Activated CD8-positive, alpha-beta T cell treated with anti-CD3 and anti-CD28 coated beads, Interleukin-2, amount 10 ng/mL, durations not matched to agents 7 days and 5 days (primary cell): ENCODE measurements around the gene FLT4. TPM values are rescaled to one million over a fixed set of nuclear protein-coding genes. Genes with fewer than 3 reads are reported as not detected.
A peak's percentile ranks its signal among the peaks of the same experiment; 100 is the strongest.

Experiments used
- ATAC-seq: fragments of 150-1000 bp; cut with Tn5 transposase; one replicate; pipeline ENCODE4 v1.10.0; 2021; ENCODE audit warnings: moderate library complexity
- CTCF ChIA-PET: fragments of 350-600 bp; sonication (Branson Sonifier 250); formaldehyde crosslinking; loops from one replicate; lab custom pipeline; 2021; ENCODE audit warnings: antibody characterized with exemption; lab: Charles Lee
- POLR2A ChIA-PET: fragments of 350-600 bp; sonication (Branson Sonifier 250); formaldehyde crosslinking; loops from one replicate; lab custom pipeline; 2021; ENCODE audit warnings: antibody characterized with exemption; lab: Charles Lee
- DNase-seq: peaks from one replicate; pipeline ENCODE4 v3.0.0-alpha.2; 2020
- H3K27ac Mint-ChIP-seq: one replicate; pipeline ENCODE4 v1.8.0; 2021; ENCODE audit warnings: mild to moderate bottlenecking, mixed read lengths
- H3K27me3 Mint-ChIP-seq: one replicate; pipeline ENCODE4 v1.8.0; 2021; ENCODE audit warnings: low read depth, mixed read lengths
- H3K36me3 Mint-ChIP-seq: one replicate; pipeline ENCODE4 v1.8.0; 2021; ENCODE audit warnings: low read depth, mixed read lengths
- H3K4me1 Mint-ChIP-seq: one replicate; pipeline ENCODE4 v1.8.0; 2021; ENCODE audit warnings: low read depth, mixed read lengths
- H3K4me3 Mint-ChIP-seq: one replicate; pipeline ENCODE4 v1.8.0; 2021; ENCODE audit warnings: mild to moderate bottlenecking, mixed read lengths
- H3K9me3 Mint-ChIP-seq: one replicate; pipeline ENCODE4 v1.8.0; 2022; ENCODE audit warnings: mixed read lengths; ENCODE audit not compliant: insufficient read depth
- total RNA-seq, 2 experiments: library from RNA; stranded (reverse); gene quantifications; one replicate each; pipeline ENCODE4 v1.2.3, GENCODE V29; 2021

FLT4 gene
- total RNA-seq, 2 experiments from 2014 or later = 0.90 to 1.6 TPM

DNA sequence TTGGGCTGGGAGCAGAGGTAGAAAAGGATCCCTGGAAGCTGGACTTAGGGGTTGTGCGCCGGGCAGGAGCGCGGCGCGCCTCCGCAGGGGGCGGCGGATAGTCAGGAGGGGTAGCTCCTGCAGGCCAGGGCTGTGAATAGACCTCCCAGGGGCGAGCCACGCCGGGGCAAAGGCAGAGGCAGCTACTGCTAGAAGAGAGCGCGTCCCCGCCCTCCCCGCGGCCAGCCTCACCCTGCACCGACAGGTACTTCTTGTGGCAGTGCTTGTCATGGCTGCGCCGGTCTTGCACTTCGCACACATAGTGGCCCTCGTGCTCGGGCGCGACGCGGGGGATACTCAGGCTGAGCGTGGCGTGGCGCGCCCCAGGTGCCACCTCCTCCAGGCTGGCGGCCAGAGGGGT, 28.1 kb downstream of the FLT4 start:
- Mint-ChIP-seq H3K4me1 (peaks cover 20% of the 10 kb centered on the region), H3K27me3 (peaks cover 2% of the 10 kb centered on the region), H3K27ac (no peak overlapping the region), H3K4me3 (no peak overlapping the region), H3K36me3 (no peaks in the 10 kb centered on the region), H3K9me3 (no peaks in the 10 kb centered on the region)
- ATAC-seq (no peak), DNase-seq (no peak)
- ChIA-PET POLR2A (no interaction called here), CTCF (no interaction called here)

DNA sequence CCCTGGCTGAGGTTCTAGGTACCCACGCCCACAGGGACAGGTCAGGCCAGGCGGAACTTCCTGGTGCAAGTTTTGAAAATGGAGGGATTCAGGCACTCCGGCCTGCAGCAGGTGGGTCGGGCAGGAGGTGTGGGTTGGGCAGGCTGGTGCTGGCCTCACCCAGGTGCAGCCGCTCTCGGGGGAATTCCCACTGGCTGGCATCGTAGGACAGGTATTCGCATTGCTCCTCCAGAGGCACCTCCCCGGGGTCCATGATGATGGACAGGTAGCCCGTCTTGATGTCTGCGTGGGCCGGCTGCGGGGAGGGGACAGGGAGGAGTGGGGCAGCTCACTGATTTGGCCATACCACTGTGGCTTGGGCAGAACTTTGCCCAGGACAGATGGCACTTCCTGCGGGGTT, 29.4 kb downstream of the FLT4 start:
- ATAC-seq = no peak
- H3K36me3 Mint-ChIP-seq = no peaks in the 10 kb centered on the region
- H3K27ac Mint-ChIP-seq = no peak overlapping the region
- H3K9me3 Mint-ChIP-seq = no peaks in the 10 kb centered on the region
- no peak for DNase-seq
- H3K4me3 Mint-ChIP-seq = no peak overlapping the region
- ChIA-PET CTCF (interaction anchor here (0.6 to 1.9 kb wide), 3 partner anchors 46 to 99 kb away, joined by 3 to 9 read pairs (median 4); no protein-coding TSS in a partner anchor), POLR2A (no interaction called here)
- peaks cover 20% of the 10 kb centered on the region for H3K4me1 Mint-ChIP-seq
- peaks cover 2% of the 10 kb centered on the region for H3K27me3 Mint-ChIP-seq

DNA sequence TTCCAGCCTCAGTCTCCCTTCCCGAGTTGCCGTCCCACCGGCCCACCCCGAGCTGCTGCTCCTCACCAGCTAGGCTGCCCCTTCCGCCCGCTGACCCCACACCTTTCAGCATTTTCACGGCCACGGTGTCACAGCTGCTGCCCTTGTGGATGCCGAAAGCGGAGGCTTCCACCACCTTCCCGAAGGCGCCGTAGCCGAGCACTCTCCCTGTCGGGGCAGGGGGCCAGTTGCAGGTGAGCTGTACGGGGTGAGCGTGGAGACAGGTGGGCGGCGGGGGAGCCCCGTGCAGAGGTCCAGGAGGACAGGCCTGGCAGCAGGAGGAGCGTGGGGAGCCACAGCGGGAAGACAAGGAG, 29.9 kb downstream of the FLT4 start:
- ATAC-seq = no peak
- Mint-ChIP-seq H3K4me3 (peak overlapping the region; percentile 22), H3K27ac (no peak overlapping the region), H3K4me1 (peaks cover 18% of the 10 kb centered on the region), H3K36me3 (no peaks in the 10 kb centered on the region), H3K27me3 (peaks cover 2% of the 10 kb centered on the region), H3K9me3 (no peaks in the 10 kb centered on the region)
- no peak for DNase-seq
- CTCF ChIA-PET = interaction anchor here (0.6 to 1.9 kb wide), 11 partner anchors 10 to 100 kb away, joined by 3 to 9 read pairs (median 4); no protein-coding TSS in a partner anchor
- POLR2A ChIA-PET = no interaction called here

DNA sequence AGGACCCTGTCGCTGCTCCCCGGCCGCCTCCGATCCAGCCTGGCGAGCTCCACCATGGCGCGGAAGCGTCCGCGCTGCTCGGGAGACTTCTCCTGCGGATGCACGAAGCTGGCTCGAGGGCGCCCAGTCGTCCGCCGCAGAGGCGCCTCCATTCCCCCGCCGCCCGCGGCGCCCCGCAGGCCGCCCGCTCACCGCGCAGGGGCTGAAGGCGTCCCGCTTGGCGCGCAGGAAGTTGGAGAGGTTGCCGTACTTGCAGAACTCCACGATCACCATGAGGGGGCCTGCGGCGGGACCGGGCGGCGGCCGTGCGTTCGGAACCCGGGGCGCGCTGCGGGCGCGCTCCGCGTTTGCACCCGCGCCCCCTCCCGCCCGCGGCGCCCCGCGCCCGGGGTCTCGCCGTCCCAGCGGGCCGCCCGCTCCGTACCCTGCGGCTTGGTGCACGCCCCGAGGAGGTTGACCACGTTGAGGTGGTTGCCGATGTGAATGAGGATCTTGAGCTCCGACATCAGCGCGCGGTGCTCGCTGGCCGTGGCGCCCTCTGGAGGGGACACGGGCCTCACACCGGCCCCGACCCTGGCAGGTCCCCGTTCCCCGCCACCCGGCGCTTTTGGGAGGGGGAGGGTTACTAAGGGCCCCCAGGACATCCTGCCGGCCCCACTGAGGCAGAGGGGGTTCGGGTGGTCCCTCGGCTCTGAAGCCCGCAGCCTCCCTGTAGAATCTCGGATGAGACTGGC, 30.4 kb downstream of the FLT4 start:
- H3K4me3 Mint-ChIP-seq = peak overlapping the region; percentile 55
- no peaks in the 10 kb centered on the region for H3K9me3 Mint-ChIP-seq
- no peaks in the 10 kb centered on the region for H3K36me3 Mint-ChIP-seq
- H3K27me3 Mint-ChIP-seq = peaks cover 2% of the 10 kb centered on the region
- DNase-seq = peak; percentile 61
- CTCF ChIA-PET = interaction anchor here (0.5 to 1.9 kb wide), 12 partner anchors 9 to 469 kb away, joined by 3 to 9 read pairs (median 4); no protein-coding TSS in a partner anchor
- peaks cover 17% of the 10 kb centered on the region for H3K4me1 Mint-ChIP-seq
- no peak overlapping the region for H3K27ac Mint-ChIP-seq
- POLR2A ChIA-PET = no interaction called here
- ATAC-seq = peak; percentile 84

DNA sequence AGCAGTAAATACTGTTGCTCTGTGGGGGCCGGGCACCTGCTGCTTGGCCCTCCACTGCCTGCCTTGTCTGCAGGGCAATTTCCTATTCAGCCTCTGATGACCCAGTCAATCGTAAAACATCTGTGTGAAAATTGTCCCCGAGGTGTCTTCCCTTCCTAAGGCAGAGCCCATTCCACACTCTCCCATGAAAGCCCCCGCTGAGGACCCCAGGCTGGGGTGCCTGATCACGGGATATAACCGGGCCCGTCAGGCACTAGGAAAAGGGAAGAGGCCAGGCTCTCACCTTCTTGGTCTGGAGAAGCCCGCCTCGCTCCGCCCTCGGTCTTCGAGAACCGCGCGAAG, 30.9 kb downstream of the FLT4 start:
- Mint-ChIP-seq H3K27me3 (peaks cover 2% of the 10 kb centered on the region), H3K27ac (no peak overlapping the region), H3K36me3 (no peaks in the 10 kb centered on the region), H3K4me1 (peaks cover 11% of the 10 kb centered on the region), H3K4me3 (peak overlapping the region; percentile 40), H3K9me3 (no peaks in the 10 kb centered on the region)
- ATAC-seq (no peak), DNase-seq (no peak)
- ChIA-PET CTCF (interaction anchor here (0.5 to 1.9 kb wide), 10 partner anchors 12 to 469 kb away, joined by 3 to 9 read pairs (median 4); no protein-coding TSS in a partner anchor), POLR2A (no interaction called here)

DNA sequence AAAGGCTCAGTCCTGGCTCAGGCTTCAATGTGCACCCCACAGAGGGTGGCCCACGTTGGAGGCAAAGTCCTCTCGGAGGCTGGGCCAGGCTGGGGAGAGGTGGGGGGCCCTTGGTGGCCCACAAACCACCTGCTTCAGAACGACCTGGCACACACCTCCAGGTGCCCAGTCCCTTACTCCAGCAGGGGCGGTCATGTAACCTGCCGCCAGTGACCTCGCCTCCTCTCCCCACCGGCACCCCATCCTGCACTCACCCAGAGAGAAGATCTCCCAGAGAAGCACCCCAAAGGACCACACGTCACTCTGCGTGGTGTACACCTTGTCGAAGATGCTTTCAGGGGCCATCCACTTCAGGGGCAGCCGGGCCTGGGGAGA, 35.6 kb downstream of the FLT4 start:
- H3K36me3 Mint-ChIP-seq = no peaks in the 10 kb centered on the region
- ATAC-seq (no peak), DNase-seq (no peak)
- no peaks in the 10 kb centered on the region for H3K4me1 Mint-ChIP-seq
- peaks cover 2% of the 10 kb centered on the region for H3K27me3 Mint-ChIP-seq
- CTCF ChIA-PET = no interaction called here
- no peak overlapping the region for H3K27ac Mint-ChIP-seq
- H3K4me3 Mint-ChIP-seq = no peak overlapping the region
- no peaks in the 10 kb centered on the region for H3K9me3 Mint-ChIP-seq
- POLR2A ChIA-PET = no interaction called here

DNA sequence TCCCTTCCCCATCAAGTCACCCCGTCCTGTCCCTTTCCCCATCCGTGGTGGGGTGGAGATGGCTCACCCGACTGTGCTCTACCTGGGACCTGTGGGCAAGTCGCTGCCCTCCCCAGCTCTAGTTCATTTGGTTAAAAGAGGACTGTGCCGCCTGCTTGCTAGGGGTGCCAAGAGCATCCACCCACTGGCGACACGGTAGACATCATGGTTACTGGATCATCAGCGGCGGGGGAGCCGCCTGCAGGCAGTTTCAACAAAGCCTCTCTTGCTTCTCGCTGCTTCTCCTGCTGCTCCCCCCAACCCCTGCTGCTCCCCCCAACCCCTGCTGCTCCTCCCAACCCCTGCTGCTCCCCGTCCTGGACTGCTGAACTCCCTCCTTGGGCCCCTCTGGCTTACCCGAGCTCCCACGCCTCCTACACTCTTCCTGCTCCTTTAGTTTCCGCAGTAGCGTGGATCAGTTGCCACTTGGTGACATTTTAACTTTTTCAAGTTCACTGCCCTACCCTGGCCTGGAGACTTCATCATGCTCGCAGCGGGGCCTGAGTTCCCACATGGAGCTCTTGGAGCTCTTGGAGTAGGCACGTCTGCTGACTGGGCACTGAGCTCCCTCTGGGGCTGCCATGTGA, 36.1 kb downstream of the FLT4 start:
- ChIA-PET CTCF (no interaction called here), POLR2A (no interaction called here)
- Mint-ChIP-seq H3K27me3 (peaks cover under 1% of the 10 kb centered on the region), H3K9me3 (no peaks in the 10 kb centered on the region), H3K4me1 (no peaks in the 10 kb centered on the region), H3K36me3 (no peaks in the 10 kb centered on the region), H3K4me3 (no peak overlapping the region), H3K27ac (no peak overlapping the region)
- DNase-seq = no peak
- no peak for ATAC-seq

DNA sequence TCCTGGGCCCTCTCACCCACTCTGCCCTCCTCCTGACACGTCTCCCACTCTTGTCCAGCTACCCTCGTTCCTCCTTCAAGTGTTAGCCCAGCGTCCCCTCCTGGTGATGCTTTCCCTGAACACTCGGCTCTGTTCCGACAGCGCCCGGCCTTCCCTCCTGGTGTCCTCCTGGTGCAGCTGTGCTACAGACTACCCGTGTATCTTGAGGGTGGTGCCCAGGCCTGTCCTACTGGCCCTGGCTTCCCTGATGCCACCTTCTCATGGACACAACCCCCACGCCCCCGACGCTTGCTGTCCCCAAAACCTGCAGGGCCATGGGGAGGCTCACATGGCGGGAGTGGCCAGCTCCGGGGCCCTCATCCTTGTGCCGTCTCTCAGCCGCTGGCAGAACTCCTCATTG, 36.7 kb downstream of the FLT4 start:
- Mint-ChIP-seq H3K27me3 (no peaks in the 10 kb centered on the region), H3K4me1 (no peaks in the 10 kb centered on the region)

DNA sequence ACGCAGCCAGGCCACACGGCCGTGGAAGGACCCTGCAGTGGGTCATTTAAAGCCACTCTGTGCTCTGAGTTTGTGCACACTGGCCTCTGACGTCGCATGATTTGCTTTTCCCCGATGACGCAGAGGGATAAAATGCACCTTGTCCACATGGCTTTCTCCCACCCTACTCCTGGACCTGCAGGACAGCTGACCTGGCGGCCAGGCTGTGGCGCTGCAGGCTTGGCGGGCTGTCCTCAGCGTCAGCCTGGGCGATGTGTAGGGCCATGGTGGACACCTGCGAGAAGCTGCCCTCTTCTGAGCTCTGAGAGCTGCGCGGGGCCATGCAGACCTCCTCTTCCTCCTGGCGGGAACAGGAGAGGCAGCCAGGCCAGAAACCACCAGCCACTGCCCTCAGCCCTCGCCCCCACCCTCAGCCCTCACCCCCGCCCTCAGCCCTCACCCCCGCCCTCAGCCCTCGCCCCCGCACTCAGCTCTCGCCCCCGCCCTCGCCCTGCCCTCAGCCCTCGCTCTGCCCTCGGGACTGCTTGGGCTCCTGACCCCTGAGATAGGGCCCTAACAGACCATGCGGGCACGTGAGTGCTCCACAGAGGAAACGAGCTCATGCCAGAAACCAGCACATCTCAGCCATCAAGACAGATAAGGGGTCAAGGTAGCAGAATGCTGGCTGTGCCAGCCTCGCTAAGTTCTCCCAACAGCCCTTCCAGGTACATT, 38.1 kb downstream of the FLT4 start:
- Mint-ChIP-seq H3K27ac (no peak overlapping the region), H3K27me3 (no peaks in the 10 kb centered on the region), H3K36me3 (no peaks in the 10 kb centered on the region), H3K9me3 (no peaks in the 10 kb centered on the region), H3K4me3 (no peak overlapping the region), H3K4me1 (no peaks in the 10 kb centered on the region)
- CTCF ChIA-PET = no interaction called here
- ATAC-seq (no peak), DNase-seq (no peak)
- POLR2A ChIA-PET = no interaction called here

More for the DNA sequence above, 36.7 kb downstream of the FLT4 start:
- Mint-ChIP-seq H3K27ac (no peak overlapping the region), H3K36me3 (no peaks in the 10 kb centered on the region), H3K4me3 (no peak overlapping the region), H3K9me3 (no peaks in the 10 kb centered on the region)
- ChIA-PET CTCF (no interaction called here), POLR2A (no interaction called here)
- no peak for DNase-seq
- no peak for ATAC-seq

DNA sequence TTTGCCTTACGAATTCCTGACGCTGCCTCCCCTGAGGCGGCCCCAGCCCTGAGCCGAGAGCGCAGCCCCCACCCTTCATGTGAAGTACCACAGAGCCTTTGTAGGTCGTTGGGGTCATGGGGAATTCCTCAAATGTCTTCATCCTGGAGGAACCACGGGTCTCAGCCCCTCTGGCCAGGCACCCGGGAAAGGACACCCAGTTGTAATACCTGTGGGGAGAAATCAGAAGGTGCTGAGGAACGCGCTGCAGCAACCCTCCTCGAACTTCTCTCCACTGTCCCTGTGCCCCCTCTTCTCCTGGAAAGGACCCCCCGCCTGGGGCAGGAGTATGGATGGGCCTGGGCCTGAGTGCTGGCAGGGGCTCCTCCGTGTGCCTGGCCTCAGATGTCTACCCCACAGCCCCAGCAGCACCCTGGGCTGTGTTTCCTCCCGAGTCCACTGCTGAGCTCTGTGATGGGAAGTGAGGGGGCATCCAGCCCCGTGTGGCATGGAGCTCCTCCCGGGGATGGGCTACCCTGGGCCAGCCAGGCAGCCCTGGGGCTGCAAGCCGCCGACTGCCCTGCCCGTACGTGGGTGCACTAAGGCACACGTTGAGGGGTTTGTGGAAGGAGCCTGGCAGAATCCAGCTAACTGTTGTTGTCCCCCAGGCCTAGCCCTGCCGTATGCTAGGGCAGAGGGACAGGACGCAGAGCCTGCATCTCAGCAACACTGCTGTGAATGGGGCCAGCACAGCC, 39.4 kb downstream of the FLT4 start:
- H3K4me3 Mint-ChIP-seq = no peak overlapping the region

DNA sequence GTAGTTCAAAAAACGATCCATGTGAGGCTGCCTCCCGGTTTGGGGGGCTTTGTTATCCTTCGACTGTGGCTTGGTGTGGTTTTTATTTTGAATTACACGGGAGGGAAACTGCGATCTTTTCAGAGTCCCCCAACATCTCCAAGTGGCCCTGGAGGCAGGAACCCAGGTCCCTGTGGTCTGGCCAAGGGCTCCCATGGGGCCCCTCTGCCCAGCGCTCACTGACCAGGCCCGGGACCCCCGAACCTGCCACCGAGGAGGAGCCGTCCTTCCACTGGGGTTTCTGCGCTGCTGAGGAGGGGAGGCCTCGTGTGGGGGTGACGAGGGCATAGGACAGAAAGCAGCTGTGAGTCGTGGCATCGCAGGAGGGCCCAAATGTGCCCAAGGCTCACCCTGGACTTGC, 40.0 kb downstream of the FLT4 start:
- CTCF ChIA-PET = interaction anchor here (0.6 kb wide), 1 partner anchor 10 kb away, joined by 3 read pairs; no protein-coding TSS in a partner anchor
- Mint-ChIP-seq H3K4me3 (no peak overlapping the region), H3K4me1 (peaks cover 2% of the 10 kb centered on the region), H3K36me3 (no peaks in the 10 kb centered on the region), H3K27ac (no peak overlapping the region), H3K27me3 (no peaks in the 10 kb centered on the region), H3K9me3 (no peaks in the 10 kb centered on the region)
- ATAC-seq = no peak
- DNase-seq = no peak
- POLR2A ChIA-PET = no interaction called here

More for the DNA sequence above, 39.4 kb downstream of the FLT4 start:
- H3K36me3 Mint-ChIP-seq = no peaks in the 10 kb centered on the region
- ChIA-PET CTCF (interaction anchor here (0.6 kb wide), 1 partner anchor 9 kb away, joined by 3 read pairs; no protein-coding TSS in a partner anchor), POLR2A (no interaction called here)
- H3K27me3 Mint-ChIP-seq = no peaks in the 10 kb centered on the region
- no peak for ATAC-seq
- H3K9me3 Mint-ChIP-seq = no peaks in the 10 kb centered on the region
- H3K27ac Mint-ChIP-seq = no peak overlapping the region
- H3K4me1 Mint-ChIP-seq = peaks cover 2% of the 10 kb centered on the region
- no peak for DNase-seq
